GM19438 (cell line): ENCODE data around the gene HDAC8.
"Not testable (repeated sequence)": the region's sequence is repeated elsewhere in the genome, so short reads cannot be mapped to it uniquely, and the experiment has no call there.

Experiments
- ATAC-seq: cut with Tn5 transposase; IDR thresholded peaks from one replicate; pipeline ENCODE4 v1.9.1; 2021; ENCODE audit warnings: low read depth; ENCODE audit not compliant: unreplicated experiment

HDAC8 gene

DNA sequence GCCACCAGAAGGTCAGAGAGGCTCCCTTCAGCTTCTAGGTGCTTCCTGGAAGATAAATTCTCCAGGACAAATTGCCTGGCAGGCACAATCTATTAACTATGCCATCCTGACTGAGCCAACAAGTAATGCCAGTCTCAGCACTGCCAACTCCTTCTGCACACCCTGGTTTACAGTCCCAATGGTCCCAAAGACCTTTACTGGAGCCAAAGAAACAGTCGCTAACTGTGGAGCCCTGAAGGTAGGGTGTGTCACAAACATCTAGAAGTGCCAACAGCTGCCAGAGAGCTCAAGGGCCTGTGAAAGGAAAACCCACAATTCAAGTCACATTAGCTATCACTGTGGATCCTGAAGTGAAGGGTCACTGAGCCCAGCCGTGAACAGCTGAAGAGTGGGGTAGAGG is 232.0 kb downstream of the HDAC8 start:
- ATAC-seq, result no peak

DNA sequence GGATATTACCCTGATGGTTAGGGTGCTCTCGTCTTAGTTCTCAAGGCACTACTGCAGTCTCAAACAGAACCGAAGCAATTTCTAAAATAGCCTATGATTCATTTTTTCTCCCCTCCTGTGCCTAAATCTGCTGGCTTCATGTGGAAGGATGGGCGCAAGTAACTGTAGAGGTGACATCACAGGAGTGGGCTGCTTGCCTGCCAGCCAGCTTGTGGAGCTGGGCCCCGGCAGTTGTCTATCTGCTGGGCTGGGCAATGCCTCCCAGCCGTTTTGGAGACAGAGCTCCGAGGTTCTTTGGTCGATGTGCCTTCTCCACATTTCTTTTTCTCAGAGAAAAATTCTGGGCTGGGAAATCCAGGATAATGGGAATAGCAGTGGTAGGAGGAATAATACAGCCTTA is 232.6 kb downstream of the HDAC8 start:
- no peak for ATAC-seq

DNA sequence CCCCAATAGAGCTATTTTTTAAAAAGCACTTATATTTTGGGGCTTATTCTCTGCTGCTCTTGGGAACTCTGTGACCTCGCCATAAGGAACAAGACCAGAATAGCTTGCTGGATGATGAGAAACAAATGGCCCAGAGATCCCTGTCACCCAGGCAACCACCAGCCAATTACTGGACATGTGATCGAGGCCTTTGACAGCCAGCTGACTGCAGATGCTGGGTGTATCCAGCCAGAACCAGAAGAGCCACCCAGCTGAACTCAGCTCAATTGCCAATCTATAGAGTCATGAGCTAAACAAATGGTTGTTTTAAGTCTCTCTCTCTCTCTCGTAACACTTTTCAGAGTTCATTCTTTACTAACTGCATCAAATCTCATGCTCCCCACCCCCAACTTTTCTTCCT is 242.5 kb downstream of the HDAC8 start:
- ATAC-seq, result no peak

DNA sequence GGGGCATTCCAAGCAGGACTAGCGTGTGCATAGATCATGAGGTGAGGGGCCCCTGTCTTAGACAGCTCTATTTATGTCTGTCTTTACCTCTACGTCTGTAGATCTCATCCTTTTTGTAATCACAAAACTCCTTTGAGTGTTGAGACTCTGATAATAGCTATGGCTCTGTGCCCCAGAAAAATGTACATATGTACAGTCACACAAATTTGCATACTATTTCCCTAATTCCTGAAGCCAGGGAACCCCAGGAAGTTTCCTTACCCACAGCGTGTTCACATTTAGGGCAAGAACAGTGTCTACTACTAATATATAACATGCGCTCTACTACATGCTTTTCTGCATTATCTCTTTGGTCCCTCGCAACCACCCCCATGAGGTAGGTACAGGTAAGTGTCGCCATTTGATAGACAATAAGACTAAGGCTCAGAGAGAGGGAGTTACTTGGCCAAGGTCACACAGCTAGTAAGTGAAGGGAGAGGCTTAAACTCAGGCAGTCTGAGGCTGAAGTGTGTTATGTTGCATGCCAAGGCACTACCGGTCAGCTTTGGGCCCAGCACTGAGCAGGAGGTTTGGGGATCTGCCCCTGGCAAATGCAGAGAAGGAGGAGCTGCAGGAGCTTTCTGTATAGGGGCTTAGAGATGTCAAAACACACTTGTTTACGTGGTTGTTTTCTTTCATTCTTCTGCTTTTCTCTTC is 245.9 kb downstream of the HDAC8 start:
- no peak for ATAC-seq

DNA sequence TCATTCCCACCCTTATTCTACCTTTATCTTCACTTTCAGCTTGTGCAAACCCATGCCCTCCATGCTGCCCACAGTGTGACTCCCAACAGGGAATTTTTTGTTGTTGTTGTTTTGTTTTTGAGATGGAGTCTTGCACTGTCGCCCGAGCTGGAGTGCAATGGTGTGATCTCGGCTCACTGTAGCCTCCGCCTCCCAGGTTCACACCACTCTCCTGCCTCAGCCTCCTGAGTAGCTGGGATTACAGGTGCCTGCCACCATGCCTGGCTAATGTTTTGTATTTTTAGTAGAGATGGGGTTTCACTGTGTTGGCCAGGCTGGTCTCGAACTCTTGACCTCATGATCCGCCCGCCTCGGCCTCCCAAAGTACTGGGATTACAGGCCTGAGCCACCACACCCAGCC is 253.0 kb downstream of the HDAC8 start:
- not testable (repeated sequence) for ATAC-seq

DNA sequence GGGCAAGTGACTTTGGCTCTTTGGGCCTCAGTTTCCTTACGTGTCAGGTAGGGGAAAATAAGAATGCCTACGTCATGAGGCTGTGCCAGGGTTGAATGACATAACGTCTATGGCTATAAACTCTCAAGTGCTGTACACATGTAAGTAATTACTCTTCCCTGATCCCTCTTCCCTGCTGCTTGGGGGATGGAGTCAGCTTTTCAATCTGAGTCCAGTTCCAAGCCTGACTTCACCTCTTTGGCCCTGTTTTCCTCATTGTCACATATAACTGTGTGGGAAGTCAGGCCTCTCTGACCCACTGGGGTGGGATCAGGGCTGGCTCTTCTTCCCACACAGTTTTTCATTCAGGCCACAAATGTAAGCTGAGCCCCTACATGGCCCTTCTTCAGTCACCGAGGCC is 255.5 kb downstream of the HDAC8 start:
- ATAC-seq, result no peak

DNA sequence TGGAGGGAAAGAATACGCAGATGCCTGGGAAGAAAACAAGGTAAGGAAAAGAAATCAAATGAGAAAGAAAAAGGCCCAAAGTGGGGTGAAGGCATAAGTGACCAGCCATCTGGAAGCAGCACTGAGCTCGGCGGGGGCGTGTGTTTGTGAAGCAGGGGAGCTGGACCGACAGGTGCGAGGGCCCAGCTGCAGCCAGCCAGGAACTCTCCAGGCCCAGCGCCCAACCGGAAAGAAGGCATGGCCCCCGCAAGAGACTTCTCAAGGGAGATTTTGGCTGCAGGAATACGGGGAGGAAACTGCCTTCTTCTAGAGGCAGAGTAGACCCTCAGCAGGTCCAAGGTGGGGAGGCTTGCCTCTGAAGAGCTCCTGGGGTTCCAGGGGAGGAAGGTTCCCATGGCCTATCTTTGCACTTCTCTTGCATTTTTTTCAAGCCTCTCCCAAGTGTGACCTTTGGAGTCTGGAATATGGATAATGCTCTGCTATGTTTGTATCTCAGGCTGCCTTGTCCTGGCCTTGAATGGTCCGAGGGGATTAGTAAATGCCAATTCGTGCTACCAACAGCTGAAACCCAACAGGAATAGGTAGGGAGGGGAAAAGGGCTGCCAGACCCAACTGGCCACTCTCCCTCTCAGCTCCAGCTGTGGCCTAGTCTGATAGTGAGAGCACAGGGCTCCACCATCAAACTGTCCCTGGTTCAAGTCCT is 256.1 kb downstream of the HDAC8 start:
- ATAC-seq, result no peak

DNA sequence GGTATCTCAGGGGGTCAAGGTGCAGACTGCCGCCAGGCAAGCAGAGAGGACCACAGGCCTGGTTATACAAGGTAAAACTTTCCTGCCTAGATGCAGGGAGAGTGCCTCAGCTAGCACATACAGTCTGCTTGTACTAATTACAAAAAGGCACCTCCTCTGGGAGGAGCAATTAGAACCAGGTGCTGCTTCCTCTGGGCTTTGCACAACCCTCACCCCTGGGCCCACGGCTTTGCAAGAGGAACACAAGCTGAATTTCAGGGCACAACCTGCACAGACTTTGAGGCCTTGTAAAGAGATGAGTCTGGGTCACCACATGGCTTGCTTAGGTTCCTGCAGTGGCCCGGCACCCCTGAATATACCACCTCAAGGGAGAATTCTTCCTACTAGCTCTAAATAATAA is 257.8 kb downstream of the HDAC8 start:
- ATAC-seq, result no peak

DNA sequence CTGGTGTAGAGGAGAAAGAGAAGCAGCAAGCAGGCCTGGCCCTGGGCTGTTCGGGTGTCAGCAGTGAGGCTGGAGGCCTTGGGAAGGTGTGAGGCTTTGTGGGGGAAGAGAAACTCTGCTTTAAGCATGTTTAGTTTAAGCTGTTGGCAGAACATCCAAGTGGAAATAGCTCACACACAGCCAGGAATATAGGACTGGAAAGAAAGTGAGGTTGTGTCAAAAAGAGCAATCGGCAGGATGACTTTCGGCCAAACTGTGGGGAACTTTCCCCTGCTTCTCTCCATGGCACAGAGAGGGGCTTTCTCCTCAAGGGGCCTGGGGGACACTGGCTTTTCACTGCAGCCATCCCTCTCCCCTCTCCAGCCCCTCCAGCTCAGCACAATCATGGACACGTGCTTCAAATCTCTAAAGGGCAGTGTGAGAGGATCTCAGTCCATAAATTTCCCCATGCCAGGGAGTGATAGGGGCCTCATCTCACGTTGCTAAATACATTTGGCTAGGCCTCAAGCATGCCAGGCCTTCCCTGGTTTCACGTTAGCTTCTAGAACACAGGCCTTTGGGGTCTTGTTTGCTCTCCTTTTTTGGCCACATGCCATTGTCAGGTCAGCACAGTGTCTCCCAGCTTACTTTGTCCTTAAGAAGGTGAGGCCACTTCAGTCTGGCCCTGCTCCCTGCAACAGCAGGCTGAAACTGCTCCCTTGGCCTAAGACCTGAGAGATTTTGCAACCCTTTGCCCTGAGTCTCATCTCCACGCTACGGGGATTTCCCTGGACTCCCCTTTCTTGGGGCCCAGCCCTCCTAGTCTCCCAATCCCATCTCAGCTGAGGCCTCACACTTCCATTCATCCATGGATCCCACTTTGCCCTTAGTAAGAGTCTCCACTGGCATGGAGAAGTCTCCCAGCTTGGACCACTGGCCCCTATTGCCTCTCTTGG is 258.7 kb downstream of the HDAC8 start:
- ATAC-seq, result no peak

DNA sequence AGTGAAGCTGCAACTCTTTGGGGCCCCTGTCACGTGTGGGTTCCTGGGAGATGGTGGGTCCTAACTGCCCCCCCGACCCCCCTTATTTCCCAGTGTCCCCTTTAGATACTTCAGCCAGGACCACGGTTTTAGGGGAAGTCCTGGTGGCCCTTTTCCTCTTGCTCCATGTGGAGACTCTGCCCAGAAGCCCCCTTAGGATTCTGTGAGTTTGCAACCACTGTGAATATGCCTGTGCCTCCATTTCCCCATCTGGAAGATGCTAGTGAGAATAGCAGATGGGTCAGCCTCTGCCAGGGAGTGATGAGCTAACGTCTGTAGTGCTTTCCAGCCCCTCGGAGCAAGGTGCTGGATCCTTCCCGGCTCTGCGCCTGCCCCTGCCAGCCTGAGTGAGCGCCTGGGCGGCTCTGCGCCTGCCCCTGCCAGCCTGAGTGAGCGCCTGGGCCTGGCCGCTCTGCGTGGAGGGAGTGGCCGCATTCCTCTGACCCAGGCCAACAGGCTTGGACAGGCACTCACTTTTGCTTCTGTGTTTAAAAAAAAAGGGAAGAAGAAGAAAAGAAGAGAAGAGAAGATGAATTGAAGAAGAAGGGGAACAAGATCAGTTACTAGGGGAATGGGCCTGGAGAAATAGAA is 260.2 kb downstream of the HDAC8 start:
- no peak for ATAC-seq

DNA sequence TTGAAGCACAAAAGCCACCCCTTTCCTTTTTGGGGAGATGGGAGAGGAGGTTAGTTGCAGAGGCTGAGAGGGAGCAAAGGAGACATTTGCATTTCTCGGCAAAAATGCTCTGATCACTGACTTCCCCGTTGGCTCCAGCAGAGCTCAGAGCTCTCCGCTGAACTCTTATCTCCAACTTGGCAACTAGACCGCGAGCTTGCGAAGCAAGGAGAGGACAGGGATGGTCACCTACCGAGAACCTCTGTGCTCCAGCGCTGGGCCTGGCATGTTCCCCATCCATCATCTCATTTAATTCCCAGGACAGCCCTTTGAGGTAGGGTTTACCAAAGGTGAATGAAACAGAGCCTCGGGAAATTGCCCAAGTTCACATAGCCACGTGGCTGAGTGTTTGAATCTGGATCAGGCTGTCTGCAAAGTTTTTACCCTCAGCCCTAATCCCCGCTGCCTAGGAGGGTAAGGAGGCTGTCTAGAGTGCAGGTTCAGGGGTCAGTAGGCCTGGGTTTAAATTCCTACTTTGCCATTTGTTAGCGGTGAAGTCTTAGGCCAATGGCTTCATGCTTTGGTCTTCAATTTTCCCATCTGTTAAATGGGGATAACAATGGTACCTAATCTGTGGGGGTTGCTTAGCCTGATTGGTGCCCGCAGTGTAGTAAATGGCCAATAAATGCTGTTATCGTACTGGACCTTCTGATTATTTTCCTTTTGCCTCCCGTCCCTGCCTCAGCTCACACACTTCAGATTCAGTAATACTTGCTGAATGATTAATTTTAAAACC is 263.2 kb downstream of the HDAC8 start:
- no peak for ATAC-seq

DNA sequence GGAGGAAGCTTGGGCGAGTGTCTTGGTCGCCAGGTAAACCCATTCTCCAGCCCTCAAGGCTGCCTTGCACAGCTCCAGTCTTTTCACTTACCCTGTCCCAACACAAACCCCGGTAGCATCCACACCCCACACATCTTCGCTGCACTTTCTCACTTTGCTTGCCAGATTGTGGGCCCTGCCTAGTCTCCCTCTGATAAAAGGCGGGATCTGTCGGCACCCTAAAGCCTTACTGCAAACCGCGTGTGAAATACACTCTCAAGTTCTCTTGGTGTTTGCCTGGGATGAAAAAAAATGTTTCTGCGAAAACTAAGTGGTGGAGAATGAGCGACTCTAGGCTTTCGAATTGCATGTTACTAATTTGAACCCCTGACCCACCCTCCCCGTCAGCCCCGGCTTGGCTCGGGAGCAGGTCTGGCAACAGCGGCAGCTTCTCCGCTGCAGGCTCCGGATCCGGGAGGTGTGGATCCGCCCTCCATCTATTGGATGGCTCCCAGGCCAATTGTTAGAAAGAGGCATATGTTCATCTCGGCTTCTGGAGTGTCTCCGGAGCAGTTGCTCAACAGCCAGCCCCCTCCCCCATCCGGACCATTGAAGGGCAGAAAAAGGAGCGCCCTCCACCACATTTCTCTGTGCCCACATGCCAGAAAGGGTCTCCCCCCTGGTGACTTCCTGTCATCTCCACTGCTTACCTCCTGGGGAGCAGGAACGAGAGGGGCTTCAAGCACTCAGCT is 263.9 kb downstream of the HDAC8 start:
- ATAC-seq, result no peak

DNA sequence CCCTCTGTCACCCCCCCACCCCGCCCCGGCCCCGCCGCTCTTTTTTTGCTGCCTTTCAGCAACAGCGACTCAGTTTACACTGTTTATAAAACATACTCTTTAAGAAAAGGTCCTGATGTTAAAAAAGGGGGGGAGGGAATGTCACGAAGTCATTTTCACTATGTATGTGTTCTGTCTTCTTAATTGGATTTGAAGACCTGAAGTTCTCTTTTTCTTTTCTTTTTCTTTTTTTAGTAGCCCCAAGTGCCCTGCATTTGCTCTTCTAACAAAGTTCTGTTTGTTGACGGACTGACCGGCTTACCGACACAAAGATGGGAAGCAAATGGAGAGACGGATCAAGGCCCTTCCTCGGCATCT is 264.5 kb downstream of the HDAC8 start:
- ATAC-seq, result no peak

DNA sequence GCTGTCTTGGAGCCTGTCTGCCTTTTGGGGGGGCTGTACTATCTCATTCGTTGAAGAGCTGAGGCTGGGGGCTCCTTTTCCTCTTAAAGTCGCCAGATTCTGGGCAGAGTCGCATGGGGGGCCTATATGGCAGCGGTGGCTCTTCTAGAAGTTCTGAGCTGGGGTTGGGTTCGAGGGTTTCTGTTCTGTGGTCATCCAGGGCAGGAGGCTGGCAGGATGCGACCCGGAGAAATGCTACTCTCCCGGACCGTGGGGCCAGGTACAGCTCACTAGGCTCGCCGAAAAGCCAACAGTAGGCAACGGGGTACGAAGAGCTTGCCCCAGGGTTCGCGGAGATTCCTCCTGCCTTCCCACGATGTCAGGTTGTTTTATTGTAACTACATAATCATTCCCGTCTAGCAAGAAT is 265.0 kb downstream of the HDAC8 start:
- ATAC-seq, result no peak

DNA sequence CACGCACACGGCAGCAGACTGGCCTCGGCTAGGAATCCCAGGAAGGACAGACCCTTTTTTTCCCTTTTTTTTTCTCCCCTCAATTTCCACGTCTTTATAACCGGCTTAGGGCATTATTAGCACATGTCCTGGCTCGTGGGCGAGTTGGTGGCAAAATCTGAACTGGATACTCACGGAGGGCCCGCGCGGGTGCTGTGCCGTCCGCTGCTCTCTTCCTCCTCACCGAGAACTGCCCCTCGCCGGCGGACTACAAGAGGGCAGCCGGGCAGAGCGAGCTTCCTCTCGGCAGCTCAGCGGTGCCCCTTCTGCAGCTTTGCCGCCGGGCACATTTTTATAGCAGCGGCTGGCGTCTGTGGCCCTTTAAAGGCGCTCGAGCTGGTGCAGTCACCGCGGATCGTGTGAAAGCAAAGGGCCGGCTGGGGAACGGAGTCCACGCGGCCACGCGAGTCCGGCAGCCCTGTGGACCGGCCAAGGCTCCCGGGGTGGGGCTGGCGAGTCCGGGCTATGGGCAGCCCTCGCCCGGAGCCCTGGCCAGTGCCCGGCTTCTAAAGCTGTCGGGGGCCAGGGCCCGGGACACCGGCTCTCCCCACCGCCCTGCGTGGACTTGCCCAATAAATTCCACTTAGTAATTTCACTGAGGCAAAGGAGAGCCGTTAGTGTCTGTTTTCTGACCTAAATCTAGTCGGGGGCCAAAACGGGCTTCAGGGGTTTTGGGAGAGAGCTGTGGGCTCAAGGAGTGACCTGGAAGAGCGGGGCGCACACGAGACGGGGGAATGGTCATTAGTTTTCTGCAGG is 265.6 kb downstream of the HDAC8 start:
- peak; percentile 63 for ATAC-seq

DNA sequence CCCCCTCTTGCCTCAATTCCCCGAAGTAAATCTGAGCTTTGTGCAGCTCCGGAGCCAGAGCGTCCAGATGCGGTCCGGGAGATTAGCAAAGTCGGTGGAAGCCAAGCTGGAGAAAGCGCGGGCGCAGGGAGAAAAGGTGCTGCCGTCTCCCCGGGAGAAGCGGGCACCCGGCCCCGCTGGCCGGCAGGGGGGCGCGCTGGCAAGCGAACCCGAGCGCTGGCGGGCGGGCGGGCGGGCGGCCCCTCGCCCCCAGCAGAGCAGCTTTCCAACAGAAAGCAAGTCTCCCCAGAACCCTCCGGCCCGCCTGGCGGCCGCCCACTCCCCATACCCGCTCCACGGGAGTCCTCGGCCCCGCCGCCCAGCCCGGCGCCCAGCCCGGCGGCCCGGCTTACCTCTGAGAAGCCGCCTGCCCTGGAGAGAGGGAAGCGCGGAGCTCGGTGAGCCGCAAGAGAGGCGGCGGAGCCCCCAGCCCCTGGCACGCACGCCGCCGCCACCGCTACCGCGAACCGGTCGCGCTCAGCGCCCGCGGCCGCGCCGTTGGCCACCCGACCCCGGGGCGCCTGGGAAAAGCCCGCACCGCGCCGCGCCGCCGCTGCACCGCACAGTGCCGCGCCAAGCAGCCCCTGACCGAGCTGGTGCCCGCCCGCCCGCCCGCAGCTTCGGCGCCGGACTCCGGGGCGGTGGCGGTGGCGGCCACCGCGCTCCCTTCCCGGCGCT is 266.4 kb downstream of the HDAC8 start:
- ATAC-seq, result no peak

DNA sequence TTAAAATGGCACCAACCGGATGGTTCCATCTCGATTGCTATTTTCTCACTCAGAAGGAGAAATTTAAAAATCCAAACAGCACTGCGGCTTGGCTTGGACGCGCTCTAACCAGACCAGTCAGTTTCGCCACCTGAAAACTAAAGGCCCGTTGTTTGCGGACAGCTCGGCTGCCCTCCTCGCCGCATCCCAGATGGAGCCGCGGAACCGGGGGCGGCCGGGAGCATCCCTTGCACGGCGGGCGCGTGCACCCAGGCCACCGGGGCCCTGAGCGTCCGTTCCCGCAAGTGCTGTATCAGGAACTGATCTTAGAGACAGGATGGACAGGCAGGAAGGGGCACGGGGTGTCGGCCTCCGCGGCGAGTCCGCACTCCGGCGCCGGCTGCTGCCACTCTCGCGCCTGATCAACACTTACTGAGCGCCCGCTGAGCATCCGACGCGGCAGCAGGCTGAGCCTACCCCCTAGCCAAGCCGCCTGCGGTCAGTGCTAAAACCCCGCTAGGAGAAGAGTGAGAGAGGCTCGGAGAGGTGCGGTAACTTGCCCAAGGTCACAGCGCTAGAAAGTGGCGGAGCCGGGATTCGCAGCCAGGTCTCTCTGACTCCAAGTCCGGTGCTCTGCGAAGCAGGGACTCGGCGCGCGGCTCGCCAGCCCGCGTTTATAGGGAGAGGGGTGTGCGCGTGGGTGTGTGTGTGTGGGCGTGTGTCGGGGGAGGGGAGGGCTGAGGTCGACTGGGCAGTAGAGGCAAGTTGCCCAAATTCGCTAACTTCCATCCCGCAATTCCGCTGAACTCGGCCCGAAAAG is 267.2 kb downstream of the HDAC8 start, which contains the start of gene CITED1:
CITED1 (minus strand) TSS at position 629 of the 799 bp plus-strand sequence. CDS start 3,045 bp downstream, outside the sequence.
- ATAC-seq, result no peak
